ENCODE measurements around the gene KSR2.

Gene KSR2

DNA sequence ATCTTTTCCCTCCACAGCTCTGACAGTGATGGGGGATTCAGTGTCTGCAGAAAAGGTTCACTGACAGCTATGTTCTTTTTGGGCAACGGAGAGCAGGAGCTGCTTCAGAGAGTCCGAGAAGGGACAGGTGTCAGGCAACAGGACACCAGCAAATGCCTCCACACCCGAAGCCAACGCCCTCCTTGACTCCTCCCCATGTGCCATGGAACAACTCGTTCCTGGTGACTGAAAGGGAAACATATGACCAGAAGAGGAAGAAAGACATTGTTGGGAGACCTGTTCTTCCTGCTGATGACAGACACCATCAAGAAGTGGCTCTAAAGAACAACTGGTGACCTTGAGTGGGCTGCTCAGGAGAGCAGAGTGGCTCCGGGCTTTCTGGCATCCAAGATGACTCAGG lies 435.1 kb downstream of the KSR2 start:
- DNase-seq (ENCODE audit: low read depth in 2 of 2): no peak

DNA sequence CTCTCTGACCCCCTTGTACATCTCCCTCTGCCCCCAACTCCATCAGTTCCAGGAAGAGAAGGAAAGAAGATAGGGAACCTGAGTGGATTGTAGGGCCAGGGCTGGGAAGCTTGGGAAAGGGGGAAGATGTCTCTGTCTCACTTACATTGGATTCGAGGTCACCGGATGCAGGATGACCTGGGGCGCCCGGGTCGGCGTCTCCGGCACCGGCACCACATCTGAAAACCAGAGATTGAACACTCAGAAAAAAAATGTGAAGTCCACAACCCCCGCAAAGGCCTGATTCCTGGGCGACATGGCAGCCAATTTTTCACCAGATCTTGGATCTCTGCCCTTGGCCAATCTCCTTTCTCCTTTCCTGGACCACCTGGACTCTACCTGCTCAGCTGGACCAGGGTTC lies 438.0 kb downstream of the KSR2 start:
- DNase-seq (ENCODE audit: low read depth in 2 of 2): no peak

DNA sequence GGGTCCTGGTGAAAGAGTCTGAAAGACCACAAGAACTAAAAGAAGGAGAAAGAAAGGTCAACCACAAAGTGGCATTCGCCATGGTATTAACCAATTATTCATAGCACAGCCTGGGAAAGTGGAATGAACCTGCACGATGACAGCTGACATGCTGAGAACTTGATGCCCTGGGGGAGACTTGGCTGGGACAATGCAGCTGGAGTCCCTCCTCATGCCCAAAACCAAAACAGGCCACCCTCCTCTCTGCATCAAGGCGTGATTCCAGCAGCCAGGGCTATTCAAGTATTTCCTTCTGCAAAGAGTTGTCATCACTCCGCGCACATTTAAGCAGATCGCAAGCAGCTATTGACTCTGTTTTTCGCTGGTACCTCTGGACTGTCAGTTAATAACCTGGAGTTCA lies 440.3 kb downstream of the KSR2 start:
- DNase-seq (ENCODE audit: low read depth in 2 of 2): no peak

DNA sequence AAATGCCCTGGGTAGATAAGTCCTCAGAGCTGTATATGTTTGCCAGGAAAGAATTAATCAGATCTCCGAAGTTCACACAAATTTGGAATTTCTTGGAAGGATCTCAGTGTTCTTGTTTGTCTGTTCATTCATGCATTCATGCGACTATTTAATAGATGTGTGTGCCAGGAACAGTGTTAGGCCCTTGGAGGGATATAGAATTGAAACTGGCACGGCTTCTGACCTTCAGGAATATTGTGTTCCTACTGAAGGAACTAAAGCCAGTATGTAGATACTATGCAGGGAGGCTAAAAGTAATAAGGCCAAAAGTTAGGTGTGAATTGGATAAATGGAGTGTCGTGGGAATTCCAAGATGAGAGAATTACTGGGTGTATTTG lies 441.3 kb downstream of the KSR2 start:
- no peak for DNase-seq (ENCODE audit: low read depth in 2 of 2)

DNA sequence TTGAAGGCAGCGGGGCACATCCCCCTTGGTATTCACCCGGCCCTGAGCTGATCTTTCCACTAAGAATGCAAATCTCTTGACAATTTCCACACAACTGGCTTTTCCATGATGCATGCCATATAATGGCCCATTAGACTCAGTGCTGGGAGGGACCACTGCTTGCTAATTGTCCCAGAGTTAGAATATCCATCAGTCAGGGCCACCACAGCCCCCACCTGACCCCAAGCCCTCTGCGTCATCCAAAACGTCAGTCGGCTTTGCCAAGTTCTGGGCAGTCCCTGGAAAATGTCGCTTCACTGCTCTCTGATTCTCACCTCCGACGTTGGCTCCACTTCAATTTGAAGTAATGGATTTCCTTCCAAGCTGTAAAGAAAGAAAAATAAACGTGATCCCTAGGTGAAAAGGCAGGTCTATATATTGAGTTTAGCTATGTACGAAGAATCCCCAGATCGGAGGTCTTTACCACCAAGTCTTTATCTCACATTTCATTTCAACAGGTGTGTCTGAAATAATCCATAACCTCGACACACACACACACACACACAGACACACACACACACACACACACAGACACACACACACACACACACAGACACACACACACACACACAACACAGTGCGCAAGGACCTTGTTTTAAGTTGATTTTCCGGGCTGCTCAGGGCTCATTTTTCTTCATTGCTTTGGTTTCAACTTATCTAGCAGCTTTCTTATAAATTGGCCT lies 441.9 kb downstream of the KSR2 start:
- no peak for DNase-seq (ENCODE audit: low read depth in 2 of 2)

DNA sequence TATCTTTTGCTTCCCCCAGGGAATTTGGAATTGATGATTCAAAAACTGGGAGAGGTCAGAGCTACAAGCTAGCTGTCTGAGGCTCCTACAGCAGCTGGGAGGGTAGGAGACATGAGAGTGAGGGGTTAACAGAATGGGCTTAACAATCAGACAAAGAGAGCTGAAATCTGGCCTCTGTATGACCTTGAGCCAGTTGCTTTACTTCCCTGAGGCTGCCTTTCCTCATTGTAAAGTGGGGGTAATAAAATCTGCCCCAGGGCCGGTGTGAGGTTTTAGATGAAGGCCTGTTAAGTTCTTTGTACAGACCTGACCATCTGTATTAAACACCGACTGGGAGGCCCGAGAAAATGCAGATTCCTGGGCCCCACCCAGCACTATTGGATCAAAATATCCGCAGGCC lies 443.0 kb downstream of the KSR2 start:
- DNase-seq (ENCODE audit: low read depth in 2 of 2): no peak

DNA sequence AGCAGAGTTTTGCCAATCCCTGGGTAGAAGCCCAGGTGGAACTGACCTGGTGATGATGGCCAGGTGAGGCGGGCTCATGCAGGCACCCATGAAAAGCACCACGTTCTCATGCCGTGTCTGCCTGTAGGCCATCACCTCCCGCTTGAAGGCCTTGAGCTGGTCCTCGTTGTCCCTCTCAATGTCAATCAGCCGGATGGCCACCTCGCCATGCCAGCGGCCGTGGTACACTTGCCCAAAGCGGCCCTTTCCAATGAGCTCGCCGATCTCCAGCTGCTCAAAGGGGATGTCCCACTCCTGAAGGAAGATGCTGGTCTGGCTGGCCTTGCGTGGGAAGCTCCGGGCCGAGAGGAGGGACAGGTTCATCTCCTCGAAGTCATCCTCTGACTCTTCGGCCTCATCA lies 444.0 kb downstream of the KSR2 start:
- no peak for DNase-seq (ENCODE audit: low read depth in 2 of 2)

DNA sequence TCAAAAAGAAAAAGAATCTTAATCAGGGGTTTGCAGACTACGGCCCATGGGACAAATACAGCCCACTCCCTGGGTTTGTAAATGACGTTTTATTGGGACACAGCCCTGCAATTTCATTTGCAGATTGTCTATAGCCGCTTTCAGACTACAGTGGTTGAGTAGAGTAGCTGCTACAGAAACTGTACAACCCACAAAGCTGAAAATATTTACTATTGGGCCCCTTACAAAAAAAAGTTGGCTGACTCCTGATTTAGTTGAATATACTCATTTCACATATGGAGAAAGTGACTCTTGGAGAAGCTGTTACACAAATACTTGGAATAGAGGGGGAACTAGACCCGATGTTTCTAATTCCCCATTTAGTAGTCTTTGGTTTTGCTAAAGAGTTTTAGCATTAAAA lies 444.8 kb downstream of the KSR2 start:
- DNase-seq (ENCODE audit: low read depth in 2 of 2): no peak

DNA sequence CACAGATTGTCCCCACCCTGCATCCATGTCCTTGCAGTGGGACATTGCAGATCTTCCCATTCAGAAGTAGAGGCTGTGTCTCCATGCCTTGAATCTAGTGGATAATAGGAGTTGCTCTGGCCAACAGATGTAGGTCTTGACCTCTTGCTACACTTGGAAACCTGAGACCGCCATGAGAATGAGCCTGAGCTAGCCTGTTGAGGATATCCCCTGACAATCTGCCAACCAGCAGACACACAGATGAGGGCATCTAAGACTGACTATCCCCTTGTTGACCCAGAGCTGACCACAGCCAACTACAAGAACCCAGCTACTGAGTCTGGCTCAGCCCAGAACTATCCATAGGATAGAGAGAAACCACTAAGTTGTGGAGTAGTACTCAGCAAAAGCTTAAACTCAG lies 446.2 kb downstream of the KSR2 start:
- no peak for DNase-seq (ENCODE audit: low read depth in 2 of 2)

DNA sequence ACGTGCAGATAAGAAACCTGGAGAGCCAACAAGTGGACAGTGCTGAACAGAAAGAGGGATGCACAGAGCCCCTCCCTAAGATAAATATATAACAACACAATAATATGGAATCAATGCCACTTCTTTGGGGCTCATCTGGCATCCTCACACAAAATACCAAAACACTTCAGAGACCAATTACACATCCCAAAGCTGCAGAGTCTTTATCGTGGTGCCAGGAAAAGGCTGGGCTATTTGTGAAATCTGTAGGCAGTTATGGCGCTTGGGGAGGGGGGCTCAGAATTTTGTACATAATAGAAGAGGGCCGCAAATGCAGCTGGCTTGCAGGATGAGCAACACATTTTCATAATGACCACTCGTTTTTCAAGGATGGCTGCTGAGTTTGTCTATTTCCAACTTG lies 446.9 kb downstream of the KSR2 start:
- no peak for DNase-seq (ENCODE audit: low read depth in 2 of 2)

DNA sequence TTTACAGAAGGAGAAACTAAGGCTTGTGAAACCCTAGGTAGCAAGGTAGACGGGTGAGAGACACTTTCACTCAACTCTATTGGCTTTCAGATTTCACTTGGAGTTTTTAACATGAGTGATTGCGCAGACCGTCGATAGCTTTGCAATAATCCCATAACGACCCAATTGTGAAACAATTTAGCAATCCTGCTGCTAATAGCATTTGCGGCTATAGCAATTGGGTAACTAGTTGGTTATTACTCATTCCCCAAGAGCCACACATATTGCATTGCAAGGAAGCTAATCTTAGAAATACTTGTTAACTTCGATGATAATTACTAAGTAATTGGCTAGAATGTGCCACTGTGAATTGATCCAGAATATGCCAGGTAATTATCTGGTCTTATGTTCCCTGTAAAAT lies 447.4 kb downstream of the KSR2 start:
- no peak for DNase-seq (ENCODE audit: low read depth in 2 of 2)

DNA sequence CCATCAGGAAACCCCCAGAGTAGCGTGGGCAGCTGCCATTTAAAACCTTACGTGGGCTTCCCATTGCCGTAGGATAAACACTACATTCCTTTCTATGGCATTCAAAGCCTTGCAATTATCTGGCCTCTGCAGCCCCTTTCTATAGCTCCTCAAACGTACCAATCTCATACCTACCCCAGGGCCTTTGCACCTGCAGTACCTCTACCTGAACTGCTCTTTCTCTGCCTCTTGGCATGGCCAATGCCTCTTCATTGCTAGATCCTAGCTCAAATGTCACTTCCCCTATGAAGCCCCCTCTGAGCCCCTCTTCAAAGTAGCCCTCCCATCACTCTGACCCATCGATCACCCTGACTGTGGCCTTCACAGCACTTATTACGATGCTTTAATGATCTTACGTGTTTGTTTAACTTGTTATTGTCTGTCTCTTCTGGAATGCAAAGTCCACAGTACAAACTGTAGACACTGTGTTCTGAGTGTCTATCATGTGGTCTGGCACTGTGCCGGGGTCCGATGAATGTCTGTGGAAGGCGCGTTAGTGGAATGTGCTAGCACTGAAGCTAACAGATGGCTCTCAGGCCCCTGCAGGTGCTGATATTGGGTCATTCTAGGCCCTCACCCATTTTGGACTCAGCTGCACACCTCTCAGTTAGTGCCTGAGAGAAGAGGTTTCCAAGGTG lies 450.1 kb downstream of the KSR2 start:
- DNase-seq (ENCODE audit: low read depth in 2 of 2): no peak

DNA sequence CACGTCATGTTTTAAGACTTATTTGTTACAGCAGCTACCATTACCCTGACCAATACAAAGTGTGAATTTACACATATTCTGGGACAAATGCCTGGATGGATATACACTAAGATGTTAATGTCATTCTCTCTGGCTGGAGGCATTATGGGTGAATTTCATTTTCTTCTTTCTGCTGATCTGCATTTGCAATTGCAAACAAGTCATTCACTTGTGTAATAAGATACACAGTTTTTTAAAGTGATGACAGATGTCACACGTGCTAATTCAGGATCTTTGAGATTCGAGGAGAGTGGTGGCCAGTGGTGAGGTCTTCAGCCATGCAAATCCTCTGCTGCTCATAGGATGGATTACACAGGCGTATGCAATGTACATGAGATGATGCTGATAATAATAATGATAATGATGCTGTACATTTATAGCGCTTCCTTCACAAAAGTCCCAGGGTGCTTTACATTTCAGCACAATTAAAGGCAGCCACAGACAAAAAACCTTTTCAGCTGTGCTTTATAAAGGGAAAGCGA lies 451.5 kb downstream of the KSR2 start:
- DNase-seq (ENCODE audit: low read depth in 2 of 2): no peak

DNA sequence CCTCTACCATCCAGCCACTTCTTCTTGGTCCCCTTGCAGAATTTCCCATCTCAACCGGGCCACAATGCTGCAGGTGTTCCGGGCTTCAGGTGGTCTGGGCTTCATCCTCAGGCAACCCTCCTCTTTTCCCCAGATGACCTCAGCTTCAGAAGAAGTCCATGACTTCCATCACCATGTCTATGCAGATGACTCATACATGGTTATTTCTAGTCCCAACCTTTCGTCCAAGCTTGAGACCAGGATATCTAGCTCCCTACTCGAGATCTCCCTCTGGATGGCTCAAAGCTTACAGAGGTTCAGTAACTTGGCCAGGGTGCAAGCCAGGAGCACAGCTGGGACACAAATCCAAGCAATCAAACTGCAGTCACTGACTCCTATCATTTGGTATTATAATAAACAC lies 452.8 kb downstream of the KSR2 start:
- no peak for DNase-seq (ENCODE audit: low read depth in 2 of 2)

DNA sequence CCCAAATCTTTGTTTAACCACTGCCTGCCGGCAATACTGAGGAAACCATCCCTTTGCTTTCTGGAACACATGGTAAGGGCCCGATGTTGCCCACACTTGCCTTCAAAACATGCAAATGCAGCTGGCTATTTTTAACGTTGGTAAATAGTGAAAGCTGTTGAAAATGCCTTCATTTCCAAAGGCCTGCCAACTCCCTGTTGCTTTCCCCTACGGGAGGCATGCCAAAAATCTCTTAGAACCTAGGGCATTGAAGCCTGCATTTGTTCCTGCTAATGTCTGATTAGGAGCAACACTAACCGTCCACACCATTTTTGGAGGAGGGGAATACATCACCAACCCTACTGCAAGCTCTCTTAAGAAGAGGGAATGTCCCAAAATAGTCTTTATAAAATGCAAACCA lies 454.8 kb downstream of the KSR2 start:
- no peak for DNase-seq (ENCODE audit: low read depth in 2 of 2)

DNA sequence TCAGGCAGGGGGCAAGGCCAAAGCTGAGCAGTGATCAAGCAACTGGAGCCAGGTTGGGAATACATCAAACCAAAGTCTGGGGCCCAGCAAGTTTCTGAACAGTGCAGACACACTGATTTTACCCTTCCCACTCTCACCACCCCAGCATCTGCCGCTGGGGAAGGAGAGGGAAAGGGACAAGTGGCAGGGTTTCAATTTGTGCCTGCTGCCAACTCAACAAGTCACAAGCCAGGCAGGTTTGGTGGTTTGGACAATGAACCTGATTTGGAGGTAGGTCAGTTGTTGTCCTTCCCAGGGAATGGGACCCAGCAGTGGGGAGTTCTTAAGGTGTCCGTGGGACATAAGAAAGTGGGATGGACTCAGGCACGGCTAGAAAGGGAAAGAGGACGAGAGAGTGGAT lies 455.4 kb downstream of the KSR2 start:
- DNase-seq (ENCODE audit: low read depth in 2 of 2): no peak

DNA sequence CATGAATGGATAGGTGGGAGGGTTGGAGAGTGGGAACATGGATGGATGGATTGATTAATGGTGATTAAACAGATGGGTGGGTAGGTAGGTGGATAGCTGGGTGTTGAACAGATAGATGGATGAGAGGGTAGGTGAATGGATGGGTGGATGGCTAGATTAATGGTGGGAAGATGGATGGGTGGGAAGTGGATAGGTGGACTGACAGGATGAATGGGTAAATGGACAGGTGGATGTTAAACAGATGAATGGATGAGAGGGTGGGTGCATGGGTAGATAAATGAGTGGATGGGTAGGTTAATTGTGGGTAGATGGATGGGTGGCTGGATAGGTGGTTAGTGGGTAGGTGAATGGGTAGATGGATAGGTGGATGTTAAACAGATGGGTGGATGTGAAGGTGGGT lies 460.3 kb downstream of the KSR2 start:
- DNase-seq (ENCODE audit: low read depth in 2 of 2): no peak

DNA sequence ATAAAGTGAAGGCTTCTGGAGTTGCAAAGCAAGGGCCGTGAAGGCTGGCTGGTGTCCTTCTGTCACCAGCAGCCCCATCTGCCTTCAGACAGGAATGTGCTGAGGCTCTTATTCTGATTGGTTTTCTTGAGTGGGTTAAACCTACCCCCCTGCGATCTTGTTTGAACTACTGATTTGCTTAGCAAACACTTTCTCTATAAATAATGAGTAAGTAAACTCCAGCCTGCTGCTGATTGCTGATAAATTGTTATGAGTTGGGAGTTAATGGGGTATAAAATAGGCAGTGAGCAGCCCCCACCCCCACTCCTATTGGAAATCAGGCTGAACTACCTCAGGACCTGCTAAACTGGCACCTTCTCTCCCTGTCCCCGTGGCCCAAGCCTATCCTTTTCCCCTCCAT lies 461.2 kb downstream of the KSR2 start:
- DNase-seq (ENCODE audit: low read depth in 2 of 2): no peak

DNA sequence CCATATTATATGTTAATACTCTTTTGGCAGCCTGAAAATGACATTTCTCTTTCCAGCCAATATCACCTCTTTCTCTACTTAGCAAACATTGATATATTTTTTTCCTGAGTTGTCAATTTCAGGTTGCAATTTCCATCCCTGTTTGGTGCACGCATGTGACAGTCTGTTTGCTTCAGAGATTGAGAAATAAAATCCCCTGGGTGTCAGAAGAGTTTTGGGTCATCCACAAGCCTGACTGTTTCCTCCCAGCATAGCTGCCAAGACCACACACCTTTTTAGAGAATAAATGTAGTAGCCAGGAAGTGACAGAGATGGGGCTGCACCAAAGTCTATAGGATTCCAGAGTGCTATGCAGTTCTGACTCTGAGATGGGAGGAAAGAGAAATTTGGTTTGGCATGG lies 462.5 kb downstream of the KSR2 start:
- no peak for DNase-seq (ENCODE audit: low read depth in 2 of 2)

DNA sequence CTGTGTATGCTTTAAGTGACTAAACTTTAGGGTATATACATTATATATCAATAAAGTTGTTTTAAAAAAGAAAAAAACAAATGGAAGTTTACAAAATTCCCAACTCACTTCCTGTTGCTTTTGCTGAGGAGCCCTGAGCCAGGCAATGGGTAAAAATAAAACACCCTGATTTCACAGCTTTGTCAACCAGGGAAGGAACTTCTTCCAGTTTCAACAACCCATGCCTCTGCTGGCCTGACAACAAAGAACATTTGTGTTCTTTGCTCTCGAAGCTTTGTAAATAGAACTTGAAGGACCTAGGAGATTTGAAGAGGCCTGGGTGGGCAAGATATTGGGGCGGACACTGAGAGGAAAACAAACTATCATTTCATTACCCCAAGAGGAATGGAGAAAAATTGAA lies 466.2 kb downstream of the KSR2 start:
- DNase-seq (ENCODE audit: low read depth in 2 of 2): no peak

DNA sequence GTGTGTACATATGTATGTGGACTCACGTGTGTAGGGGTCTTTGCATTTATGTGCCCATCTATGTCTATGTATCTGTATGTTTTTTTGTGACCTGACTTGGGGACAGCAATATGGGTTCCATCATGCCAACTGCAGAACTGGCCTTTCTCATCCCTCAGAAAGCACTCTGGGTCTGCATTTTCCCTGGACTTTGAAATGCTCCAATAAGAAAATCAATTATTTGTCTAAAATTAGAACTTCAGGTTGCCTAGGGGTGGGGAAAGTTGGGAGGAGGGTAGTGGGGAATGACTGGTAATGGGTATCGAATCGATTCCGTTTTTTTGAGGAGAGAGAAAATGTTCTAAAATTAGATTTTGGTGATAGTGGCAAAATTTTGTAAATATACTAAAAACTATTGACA lies 466.6 kb downstream of the KSR2 start:
- DNase-seq (ENCODE audit: low read depth in 2 of 2): no peak

DNA sequence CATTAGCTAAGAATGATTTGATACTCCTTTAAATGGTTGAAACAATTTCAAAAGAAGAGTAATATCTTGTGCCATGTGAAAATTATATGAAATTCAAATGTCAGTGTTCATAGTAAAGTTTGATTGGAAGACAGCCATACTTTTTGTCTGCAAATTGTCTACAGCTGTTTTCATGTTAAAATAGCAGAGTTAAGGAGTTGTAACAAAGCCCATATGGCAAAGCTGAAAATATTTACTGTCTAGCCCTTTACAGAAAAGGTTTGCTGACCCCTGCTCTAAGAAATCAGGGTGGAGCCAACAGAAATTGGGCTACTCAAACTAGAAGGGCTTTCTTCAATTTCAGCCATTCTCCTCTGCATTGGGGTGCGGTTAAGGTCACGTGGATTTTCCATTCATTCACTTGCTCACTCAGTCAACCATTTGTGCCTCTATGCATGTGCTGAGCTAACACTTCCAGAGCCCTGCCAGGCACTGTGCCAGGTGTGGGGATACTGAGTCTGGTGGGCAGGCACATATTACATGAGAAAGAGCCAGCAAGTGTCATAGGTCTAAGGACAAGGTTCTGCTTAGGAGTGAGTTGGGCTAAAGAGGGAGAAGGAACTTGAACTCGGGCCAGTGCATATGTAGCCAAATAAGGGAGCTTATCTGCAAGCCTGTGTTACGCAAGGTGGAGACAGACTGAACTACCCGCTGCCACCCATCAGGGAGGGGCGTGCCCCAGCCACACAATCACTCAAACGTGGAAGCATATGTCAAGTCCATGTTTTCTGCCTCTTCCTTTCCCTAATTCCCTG lies 467.5 kb downstream of the KSR2 start:
- no peak for DNase-seq (ENCODE audit: low read depth in 2 of 2)

Data from fibroblast of skin of left quadriceps (primary cell).